ENCODE data around the gene NSMCE1. TPM values are rescaled to one million over a fixed set of nuclear protein-coding genes. Genes with fewer than 3 reads are reported as not detected.
"Not testable (repeated sequence)": the region's sequence is repeated elsewhere in the genome, so short reads cannot be mapped to it uniquely, and the experiment has no call there.

NSMCE1 gene
- total and polyA plus RNA-seq, 5 experiments from 2014 or later = 81.8 to 209 (median 177) TPM

- Mint-ChIP-seq H3K9me3 (no peaks in the 10 kb centered on the region), H3K4me1 (peaks cover 9 to 41% (median 15%) of the 10 kb centered on the region in 4 donors), H3K36me3 (no peaks in the 10 kb centered on the region), H3K4me3 (no peak overlapping the region), H3K27me3 (no peaks in the 10 kb centered on the region), H3K27ac (no peak overlapping the region)
- DNase-seq (no peak), ATAC-seq (no peak)
- POLR2A ChIA-PET = interaction anchor here (0.6 to 0.8 kb wide), 2 partner anchors 39 to 121 kb away, joined by 3 to 9 read pairs; no protein-coding TSS in a partner anchor
Measured at GRCh38 chr16:27293343-27293742, 24.8 kb upstream of the NSMCE1 start.

DNA sequence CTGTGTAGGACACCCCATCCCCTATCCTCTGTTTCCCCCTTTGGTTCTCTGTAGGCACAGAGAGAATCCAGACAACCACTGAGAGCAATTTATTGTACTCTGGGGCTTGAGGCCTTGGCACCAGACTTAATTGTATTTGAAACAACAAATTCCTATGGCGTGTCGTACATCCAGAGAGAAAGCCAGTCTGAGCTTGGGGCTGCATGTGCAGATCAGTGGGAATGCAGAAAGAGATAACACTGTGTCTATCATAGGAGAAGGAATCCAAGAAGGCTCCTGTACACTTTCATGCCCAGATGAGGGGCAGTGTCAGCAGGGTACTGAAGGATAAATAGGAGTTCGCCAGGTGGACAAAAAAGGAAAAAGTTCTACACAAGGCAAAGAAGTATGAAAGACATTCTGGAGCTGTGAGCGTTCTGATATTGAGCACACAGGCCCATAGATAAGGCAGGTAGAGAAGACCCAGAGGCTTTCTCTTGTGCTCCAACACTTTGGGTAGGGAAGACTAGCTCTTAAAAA, 23.2 kb upstream of the NSMCE1 start:
- H3K27ac Mint-ChIP-seq = peak overlapping the region in 3 of 10 donors; percentile 17 to 47 (median 19)
- no peak for DNase-seq
- H3K4me3 Mint-ChIP-seq = no peak overlapping the region
- POLR2A ChIA-PET = interaction anchor here (0.6 kb wide), 1 partner anchor 46 kb away, joined by 4 read pairs; no protein-coding TSS in a partner anchor
- no peak for ATAC-seq
- H3K9me3 Mint-ChIP-seq = peaks cover 0 to 4% (median 0%) of the 10 kb centered on the region in 9 donors
- no peaks in the 10 kb centered on the region for H3K27me3 Mint-ChIP-seq
- peaks cover 12 to 40% (median 16%) of the 10 kb centered on the region in 4 donors for H3K4me1 Mint-ChIP-seq
- no peaks in the 10 kb centered on the region for H3K36me3 Mint-ChIP-seq

- no peak overlapping the region for H3K4me3 Mint-ChIP-seq
- no peak for ATAC-seq
- POLR2A ChIA-PET = no interaction called here
- peak overlapping the region in 1 of 10 donors; percentile 43 for H3K27ac Mint-ChIP-seq
- DNase-seq = no peak
- peaks cover 0 to 4% (median 0%) of the 10 kb centered on the region in 9 donors for H3K9me3 Mint-ChIP-seq
- no peaks in the 10 kb centered on the region for H3K36me3 Mint-ChIP-seq
- H3K27me3 Mint-ChIP-seq = no peaks in the 10 kb centered on the region
- H3K4me1 Mint-ChIP-seq = peaks cover 12 to 43% (median 16%) of the 10 kb centered on the region in 4 donors
Measured at GRCh38 chr16:27291106-27291505, 22.5 kb upstream of the NSMCE1 start.

GRCh38 chr16:27290562-27290961, 22.0 kb upstream of the NSMCE1 start:
- peaks cover 0 to 4% (median 0%) of the 10 kb centered on the region in 9 donors for H3K9me3 Mint-ChIP-seq
- POLR2A ChIA-PET = no interaction called here
- no peak for DNase-seq
- no peaks in the 10 kb centered on the region for H3K27me3 Mint-ChIP-seq
- no peak overlapping the region for H3K4me3 Mint-ChIP-seq
- ATAC-seq = no peak
- no peaks in the 10 kb centered on the region for H3K36me3 Mint-ChIP-seq
- peak overlapping the region in 1 of 10 donors; percentile 68 for H3K27ac Mint-ChIP-seq
- peaks cover 12 to 43% (median 19%) of the 10 kb centered on the region in 4 donors for H3K4me1 Mint-ChIP-seq

GRCh38 chr16:27289669-27290068, 21.1 kb upstream of the NSMCE1 start:
- ATAC-seq (no peak), DNase-seq (no peak)
- H3K4me3 Mint-ChIP-seq = peak overlapping the region in 1 of 10 donors; percentile 18
- H3K9me3 Mint-ChIP-seq = peaks cover 0 to 4% (median 0%) of the 10 kb centered on the region in 9 donors
- H3K27ac Mint-ChIP-seq = peak overlapping the region in 5 of 10 donors; percentile 33 to 68 (median 62)
- H3K36me3 Mint-ChIP-seq = no peaks in the 10 kb centered on the region
- peaks cover 12 to 47% (median 23%) of the 10 kb centered on the region in 4 donors for H3K4me1 Mint-ChIP-seq
- POLR2A ChIA-PET = no interaction called here
- H3K27me3 Mint-ChIP-seq = no peaks in the 10 kb centered on the region

DNA sequence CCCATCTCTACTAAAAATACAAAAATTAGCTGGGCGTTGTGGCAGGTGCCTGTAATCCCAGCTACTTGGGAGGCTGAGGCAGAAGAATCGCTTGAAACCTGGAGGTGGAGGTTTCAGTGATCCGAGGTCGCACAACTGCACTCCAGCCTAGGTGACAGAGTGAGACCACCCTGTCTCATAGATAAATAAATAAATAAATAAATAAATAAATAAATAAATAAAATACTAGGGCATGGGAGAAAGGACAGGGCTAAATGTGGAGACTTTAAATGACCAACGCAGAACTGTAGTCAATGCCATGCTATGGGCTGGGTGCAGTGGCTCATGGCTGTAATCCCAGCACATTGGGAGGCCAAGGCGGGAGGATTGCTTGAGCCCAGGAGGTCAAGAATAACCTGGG, 19.7 kb upstream of the NSMCE1 start:
- peak overlapping the region in 3 of 10 donors; percentile 20 to 60 (median 60) for H3K27ac Mint-ChIP-seq

DNA sequence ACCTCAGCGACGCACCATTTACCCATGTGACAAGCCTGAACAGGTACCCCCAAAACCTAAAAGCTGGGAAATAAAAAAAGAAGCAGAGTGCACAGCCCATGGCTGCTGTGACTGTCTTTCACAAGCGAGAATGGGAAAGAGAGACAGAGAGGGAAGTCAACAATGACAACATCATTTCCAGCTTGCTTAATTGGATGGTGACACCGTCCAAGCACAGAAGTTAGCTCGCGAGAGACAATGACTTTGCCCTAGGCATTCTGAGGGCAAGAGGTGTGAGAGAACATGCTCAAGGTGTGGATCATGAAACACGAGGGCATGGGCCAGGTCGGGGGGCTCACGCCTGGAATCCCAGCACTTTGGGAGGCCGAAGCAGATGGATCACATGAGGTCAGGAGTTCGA, 19.3 kb upstream of the NSMCE1 start:
- H3K27ac Mint-ChIP-seq = no peak overlapping the region
- POLR2A ChIA-PET = interaction anchor here (0.6 kb wide), 1 partner anchor 123 kb away, joined by 4 read pairs; no protein-coding TSS in a partner anchor
- ATAC-seq (no peak), DNase-seq (no peak)
- H3K27me3 Mint-ChIP-seq = no peaks in the 10 kb centered on the region
- H3K36me3 Mint-ChIP-seq = no peaks in the 10 kb centered on the region
- H3K9me3 Mint-ChIP-seq = peaks cover 0 to 4% (median 0%) of the 10 kb centered on the region in 9 donors
- peaks cover 12 to 49% (median 25%) of the 10 kb centered on the region in 4 donors for H3K4me1 Mint-ChIP-seq
- H3K4me3 Mint-ChIP-seq = no peak overlapping the region

More for the DNA sequence above, 19.7 kb upstream of the NSMCE1 start:
- H3K4me3 Mint-ChIP-seq, H3K27me3 Mint-ChIP-seq, ATAC-seq, H3K36me3 Mint-ChIP-seq, H3K9me3 Mint-ChIP-seq, DNase-seq, POLR2A ChIA-PET: not testable (repeated sequence)
- peaks cover 12 to 49% (median 25%) of the 10 kb centered on the region in 4 donors for H3K4me1 Mint-ChIP-seq

- Mint-ChIP-seq H3K27ac (peak overlapping the region in 1 of 10 donors; percentile 17), H3K36me3 (no peaks in the 10 kb centered on the region), H3K27me3 (no peaks in the 10 kb centered on the region), H3K4me3 (no peak overlapping the region), H3K4me1 (peaks cover 12 to 53% (median 28%) of the 10 kb centered on the region in 4 donors), H3K9me3 (peaks cover 0 to 4% (median 0%) of the 10 kb centered on the region in 9 donors)
- DNase-seq (no peak), ATAC-seq (no peak)
- POLR2A ChIA-PET = interaction anchor here (0.6 kb wide), 2 partner anchors 123 to 1270 kb away, joined by 4 to 5 read pairs; no protein-coding TSS in a partner anchor
Measured at GRCh38 chr16:27287051-27287811, 18.7 kb upstream of the NSMCE1 start.

- peaks cover 16 to 55% (median 31%) of the 10 kb centered on the region in 4 donors for H3K4me1 Mint-ChIP-seq
- H3K27me3 Mint-ChIP-seq = no peaks in the 10 kb centered on the region
- no peaks in the 10 kb centered on the region for H3K36me3 Mint-ChIP-seq
- peaks cover 0 to 4% (median 0%) of the 10 kb centered on the region in 9 donors for H3K9me3 Mint-ChIP-seq
- no peak for ATAC-seq
- POLR2A ChIA-PET = interaction anchor here (1.0 to 1.5 kb wide), 3 partner anchors 10 to 51 kb away, joined by 3 to 7 read pairs (median 5); no protein-coding TSS in a partner anchor
- DNase-seq = no peak
- H3K4me3 Mint-ChIP-seq = no peak overlapping the region
- peak overlapping the region in 4 of 10 donors; percentile 9 to 72 (median 56) for H3K27ac Mint-ChIP-seq
Measured at GRCh38 chr16:27286451-27286850, 17.9 kb upstream of the NSMCE1 start.

DNA sequence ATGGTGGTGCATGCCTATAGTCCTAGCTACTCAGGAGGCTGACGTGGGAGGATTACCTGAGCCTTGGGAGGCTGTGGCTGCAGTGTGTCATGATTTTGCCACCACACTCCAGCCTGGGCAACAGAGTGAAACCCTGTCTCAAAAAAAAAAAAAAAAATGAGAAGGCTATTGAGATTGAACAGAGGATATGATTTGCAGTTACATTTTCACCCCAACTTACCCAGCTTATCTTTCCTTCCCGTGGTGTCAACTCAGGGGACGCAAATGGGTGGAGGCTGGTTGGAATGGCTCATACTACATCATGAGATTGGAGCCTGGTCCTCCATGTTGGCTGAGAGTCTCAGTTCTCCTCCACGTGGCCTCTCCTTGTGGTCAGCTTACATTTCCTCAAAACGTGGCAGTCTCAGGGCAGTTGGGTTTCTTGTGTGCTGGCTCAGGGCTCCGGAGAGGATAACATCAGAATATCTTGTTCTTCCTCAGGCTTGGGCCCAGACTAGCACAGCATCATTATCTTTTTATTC, 17.2 kb upstream of the NSMCE1 start:
- peaks cover 24 to 61% (median 37%) of the 10 kb centered on the region in 4 donors for H3K4me1 Mint-ChIP-seq
- H3K27me3 Mint-ChIP-seq = no peaks in the 10 kb centered on the region
- H3K9me3 Mint-ChIP-seq = peaks cover 0 to 4% (median 0%) of the 10 kb centered on the region in 9 donors
- DNase-seq (no peak), ATAC-seq (no peak)
- POLR2A ChIA-PET = interaction anchor here (1.0 to 1.5 kb wide), 3 partner anchors 10 to 51 kb away, joined by 3 to 7 read pairs (median 5); no protein-coding TSS in a partner anchor
- H3K36me3 Mint-ChIP-seq = no peaks in the 10 kb centered on the region
- no peak overlapping the region for H3K4me3 Mint-ChIP-seq
- H3K27ac Mint-ChIP-seq = peak overlapping the region in 3 of 10 donors; percentile 11 to 72 (median 56)

DNA sequence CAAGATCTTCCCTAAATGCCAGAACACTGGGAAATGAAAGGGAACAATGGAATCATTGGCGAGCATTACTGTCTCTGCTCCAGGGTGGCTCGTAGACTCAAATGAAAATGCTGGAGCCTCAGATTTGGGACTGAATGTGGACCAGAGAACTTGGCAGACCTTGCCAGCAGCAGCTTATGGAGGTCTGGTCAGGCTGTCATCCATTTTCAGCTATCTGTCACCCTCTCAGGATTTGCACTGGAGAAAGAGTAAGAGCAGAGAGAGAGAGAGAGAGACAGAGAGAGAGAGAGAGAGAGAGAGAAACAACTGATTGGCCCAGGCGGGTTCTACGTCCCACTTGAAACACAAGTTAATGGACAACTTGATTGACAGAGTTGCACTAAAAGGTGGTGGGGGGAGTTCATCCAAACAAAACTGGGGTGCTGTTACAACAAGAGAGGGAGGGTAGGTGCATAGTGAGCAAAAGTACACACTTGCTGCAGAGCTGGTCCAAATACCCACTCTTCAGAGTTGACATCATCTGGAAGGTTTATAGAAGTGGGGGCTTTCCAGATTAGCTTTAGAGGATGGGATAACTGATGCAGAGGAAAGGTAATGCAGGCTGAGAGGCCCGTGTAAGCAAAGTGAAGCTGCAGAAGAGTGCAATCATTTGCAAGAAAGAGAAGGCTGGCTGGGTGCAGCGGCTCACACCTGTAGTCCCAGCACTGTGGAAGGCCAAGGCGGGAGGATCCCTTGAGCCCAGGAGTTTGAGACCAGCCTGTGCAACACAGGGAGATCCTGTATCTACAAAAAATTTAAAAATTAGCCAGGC, 16.5 kb upstream of the NSMCE1 start:
- H3K36me3 Mint-ChIP-seq = no peaks in the 10 kb centered on the region
- H3K27ac Mint-ChIP-seq = peak overlapping the region in 4 of 10 donors; percentile 17 to 68 (median 22)
- H3K27me3 Mint-ChIP-seq = no peaks in the 10 kb centered on the region
- H3K4me1 Mint-ChIP-seq = peaks cover 19 to 54% (median 32%) of the 10 kb centered on the region in 4 donors
- peaks cover 0 to 4% (median 0%) of the 10 kb centered on the region in 9 donors for H3K9me3 Mint-ChIP-seq
- POLR2A ChIA-PET = interaction anchor here (1.1 to 1.5 kb wide), 2 partner anchors 11 to 14 kb away, joined by 5 to 7 read pairs; no protein-coding TSS in a partner anchor
- DNase-seq (no peak), ATAC-seq (no peak)
- no peak overlapping the region for H3K4me3 Mint-ChIP-seq

DNA sequence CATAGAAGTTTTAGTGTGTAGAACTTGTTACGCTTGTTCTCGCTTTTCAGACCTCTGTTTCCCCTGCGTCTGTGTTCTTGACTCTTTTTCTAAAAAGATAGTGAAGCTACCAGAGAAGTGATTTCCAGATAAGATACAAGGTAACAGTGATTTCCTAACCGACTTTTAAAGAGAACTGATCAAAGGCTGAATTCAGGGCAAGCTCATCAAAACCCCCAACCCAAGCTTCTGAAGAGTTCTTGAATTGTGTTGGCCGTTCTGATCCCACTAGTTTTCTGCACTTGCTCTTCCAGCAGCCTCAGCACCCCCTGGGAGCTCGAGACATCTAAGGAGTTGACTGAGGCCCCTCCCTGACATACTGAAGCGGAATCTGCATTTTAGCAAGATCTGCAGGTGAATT, 12.7 kb upstream of the NSMCE1 start:
- peak in 1 of 10 donors; percentile 18 for DNase-seq
- Mint-ChIP-seq H3K4me1 (peaks cover 13 to 31% (median 21%) of the 10 kb centered on the region in 4 donors), H3K4me3 (peak overlapping the region in 7 of 10 donors; percentile 1 to 59 (median 36)), H3K27ac (peak overlapping the region; percentile 36 to 85 (median 76)), H3K27me3 (no peaks in the 10 kb centered on the region), H3K9me3 (no peaks in the 10 kb centered on the region), H3K36me3 (no peaks in the 10 kb centered on the region)
- POLR2A ChIA-PET = interaction anchor here (1.1 to 2.0 kb wide), 3 partner anchors 46 to 86 kb away, joined by 3 to 5 read pairs (median 3); no protein-coding TSS in a partner anchor
- ATAC-seq = peak; percentile 30 to 45

All from naive thymus-derived CD8-positive, alpha-beta T cell (primary cell).